Endothelial cell of umbilical vein (primary cell): ENCODE results near the gene FHIT. TPM values are rescaled to one million over a fixed set of nuclear protein-coding genes. Genes with fewer than 3 reads are reported as not detected.

Experiments
- BruUV-seq: library from RNA; stranded (reverse); fragments of 400-500 nt; replicated peaks from 2 replicates; lab custom pipeline; 2021; lab: Mats Ljungman, UMichigan
- CTCF ChIA-PET: fragments of 300-600, 350-600 bp; sonication (Branson Sonifier 250); formaldehyde crosslinking; loops from one replicate; lab custom pipeline; 2021; ENCODE audit warnings: antibody characterized with exemption, inconsistent platforms; lab: Charles Lee
- POLR2A ChIA-PET: fragments of 300-600, 350-600 bp; sonication (Branson Sonifier 250); formaldehyde crosslinking; loops from one replicate; lab custom pipeline; 2021; ENCODE audit warnings: antibody characterized with exemption, inconsistent platforms; lab: Charles Lee
- DNase-seq: peaks from one replicate; pipeline ENCODE4 v3.0.0-alpha.2; 2011; ENCODE audit warnings: low read depth, low spot score
- FAIRE-seq: peaks from 2 replicates; lab custom pipeline; 2011; peaks lifted over from hg19 to GRCh38; lab: Jason Lieb, UNC
- H2AFZ ChIP-seq: 2 replicates; pipeline ENCODE4 v1.6.0; 2012; ENCODE audit warnings: low read depth, low read length, control low read depth, inconsistent platforms
- H3K27ac ChIP-seq: 2 replicates; pipeline ENCODE4 v1.5.1; 2011; ENCODE audit warnings: low read depth, mild to moderate bottlenecking, control low read depth, low read length, moderate library complexity; ENCODE audit not compliant: insufficient read depth
- H3K27me3 ChIP-seq, 2 experiments: 2 replicates each; pipeline versions ENCODE4 v1.6.0 to v1.6.1; 2011; ENCODE audit warnings: low read length in 2 of 2, mixed read lengths in 1 of 2; ENCODE audit not compliant: control insufficient read depth in 2 of 2, insufficient read depth in 2 of 2
- H3K36me3 ChIP-seq, 2 experiments: 2 replicates in 1 of 2; 3 replicates in 1 of 2; pipeline ENCODE4 v1.5.1; 2011; ENCODE audit warnings: low read length in 2 of 2, mild to moderate bottlenecking in 1 of 2, moderate library complexity in 1 of 2; ENCODE audit not compliant: control insufficient read depth in 2 of 2, insufficient read depth in 2 of 2; ENCODE audit errors: extremely low read depth in 1 of 2
- H3K4me1 ChIP-seq: 3 replicates; pipeline ENCODE4 v1.5.1; 2011; ENCODE audit warnings: mild to moderate bottlenecking, low read length; ENCODE audit not compliant: control insufficient read depth, insufficient read depth; ENCODE audit errors: extremely low read depth
- H3K4me2 ChIP-seq: 2 replicates; pipeline ENCODE4 v1.6.1; 2011; ENCODE audit warnings: low read length, control low read depth, mixed read lengths; ENCODE audit not compliant: insufficient read depth
- H3K4me3 ChIP-seq, 3 experiments: fragments of 200-600 bp in 1 of 3; sonication (generic), shearing (Covaris generic) in 1 of 3; replicated peaks in 1 of 3; 2 replicates each; pipeline ENCODE4 v1.5.1; 2011 to 2016; ENCODE audit warnings: control low read depth in 3 of 3, low read length in 3 of 3, mild to moderate bottlenecking in 2 of 3, inconsistent platforms in 1 of 3, low read depth in 1 of 3, moderate library complexity in 1 of 3; ENCODE audit not compliant: insufficient read depth in 1 of 3
- H3K79me2 ChIP-seq: 2 replicates; pipeline ENCODE4 v1.6.0; 2012; ENCODE audit warnings: low read length, inconsistent platforms; ENCODE audit not compliant: control insufficient read depth, insufficient read depth
- H3K9ac ChIP-seq: replicated peaks from 2 replicates; pipeline ENCODE3; 2011; ENCODE audit warnings: low read length, control low read depth; ENCODE audit not compliant: insufficient read depth; ENCODE audit errors: extremely low read depth
- H3K9me1 ChIP-seq: replicated peaks from 3 replicates; pipeline ENCODE4 v1.6.0; 2011; ENCODE audit warnings: mild to moderate bottlenecking, low read length; ENCODE audit not compliant: control insufficient read depth, insufficient read depth; ENCODE audit errors: extremely low read depth
- H3K9me3 ChIP-seq: replicated peaks from 2 replicates; pipeline ENCODE4 v1.5.1; 2012; ENCODE audit warnings: low read length, inconsistent platforms; ENCODE audit not compliant: control insufficient read depth, insufficient read depth
- H4K20me1 ChIP-seq: replicated peaks from 2 replicates; pipeline ENCODE3; 2011; ENCODE audit warnings: mild to moderate bottlenecking, low read length; ENCODE audit not compliant: control insufficient read depth, insufficient read depth; ENCODE audit errors: extremely low read depth
- CTCF ChIP-seq, 2 donors: IDR thresholded peaks; 1 replicate in 1 of 2; 2 replicates in 1 of 2; pipeline ENCODE4 v1.5.1; 2011; ENCODE audit warnings: low read length in 2 of 2, mild to moderate bottlenecking in 2 of 2, moderate library complexity in 2 of 2, control low read depth in 1 of 2, inconsistent platforms in 1 of 2, low read depth in 1 of 2; ENCODE audit not compliant: insufficient read depth in 1 of 2; ENCODE audit errors: extremely low read depth in 1 of 2
- EZH2 ChIP-seq: IDR thresholded peaks from 2 replicates; pipeline ENCODE4 v1.6.1; 2012; ENCODE audit warnings: borderline replicate concordance, low read depth, mild to moderate bottlenecking, moderate library complexity, low read length, inconsistent platforms; ENCODE audit not compliant: severe bottlenecking
- FOS ChIP-seq: IDR thresholded peaks from 2 replicates; pipeline ENCODE4 v1.6.1; 2011; ENCODE audit warnings: mild to moderate bottlenecking, low read length, moderate library complexity, borderline replicate concordance; ENCODE audit not compliant: insufficient read depth
- GATA2 ChIP-seq: IDR thresholded peaks from 2 replicates; pipeline ENCODE4 v1.7.0; 2011; ENCODE audit warnings: low read depth, mild to moderate bottlenecking, moderate library complexity, mixed read lengths, low read length; ENCODE audit not compliant: insufficient read length, insufficient read depth
- JUN ChIP-seq: IDR thresholded peaks from 2 replicates; pipeline ENCODE4 v1.6.1; 2011; ENCODE audit warnings: borderline replicate concordance, low read depth; ENCODE audit not compliant: insufficient read length, insufficient read depth
- MYC ChIP-seq: IDR thresholded peaks from one replicate; pipeline ENCODE4 v1.6.1; 2011; ENCODE audit warnings: mild to moderate bottlenecking, low read depth, low read length
- POLR2A ChIP-seq: IDR thresholded peaks from 2 replicates; pipeline ENCODE4 v1.6.1; 2012; ENCODE audit warnings: low read depth, mild to moderate bottlenecking, control low read depth, low read length
- POLR2AphosphoS5 ChIP-seq: IDR thresholded peaks from 2 replicates; pipeline ENCODE4 v1.6.1; 2012; ENCODE audit warnings: low read depth, mild to moderate bottlenecking, control low read depth, low read length, moderate library complexity; ENCODE audit not compliant: insufficient read depth
- dilution Hi-C: fragments of 300-500 bp; cut with MboI; formaldehyde crosslinking; loops from one replicate; pipeline ENCODE4 v1.15.0; 2019; ENCODE audit warnings: low sequenced_read_pairs; ENCODE audit not compliant: extremely low pct_ligation_motif_present
- intact Hi-C: fragments of 100-400 bp; cut with micrococcal nuclease; formaldehyde crosslinking; loops from one replicate; pipeline ENCODE4 v1.10.0; 2022
- polyA plus RNA-seq, 4 experiments: library from polyadenylated mRNA; depleted of rRNA in 3 of 4; stranded (reverse) in 3 of 4; unstranded in 1 of 4; fragments of >200 nt; gene quantifications; 2 replicates each; pipeline versions ENCODE4 v1.2.1 to v1.2.3, GENCODE V29; 2011 to 2012; ENCODE audit warnings: missing spikeins in 1 of 4
- total RNA-seq: library from RNA; stranded (reverse); gene quantifications from 2 replicates; pipeline ENCODE4 v1.2.3, GENCODE V29; 2021
- TF ChIP-seq, protein P1 (sequence below): IDR thresholded peaks from 2 replicates; pipeline ENCODE4 v1.6.1; 2011; ENCODE audit not compliant: insufficient read depth, insufficient read length

Gene FHIT
- total and polyA plus RNA-seq, 2 donors (not counting 3 experiments of a cell fraction or from before 2014, with no cell fraction given), result 0.47 to 2.2 TPM

GRCh38 chr3:60698117-60698516 lies 553.1 kb downstream of the FHIT start:
- DNase-seq, result no peak
- Histone ChIP-seq H3K27me3 (no peaks in the 10 kb centered on the region), H3K9me3 (no peaks in the 10 kb centered on the region), H4K20me1 (no peaks in the 10 kb centered on the region), H3K4me2 (no peak overlapping the region), H3K27ac (no peak overlapping the region), H2AFZ (no peak overlapping the region), H3K4me3 (no peak overlapping the region), H3K9ac (no peak overlapping the region), H3K9me1 (no peaks in the 10 kb centered on the region), H3K79me2 (no peaks in the 10 kb centered on the region), H3K4me1 (no peaks in the 10 kb centered on the region), H3K36me3 (no peaks in the 10 kb centered on the region)
- intact Hi-C loops, result no loop called here
- ChIA-PET POLR2A (no interaction called here), CTCF (no interaction called here)
- dilution Hi-C loops, result no loop called here
- TF ChIP-seq CTCF (IDR thresholded peaks at IDR 0.05; ENCODE audit: extremely low read depth in 1 of 2, insufficient read depth in 1 of 2, low read depth in 1 of 2, low read length in 2 of 2) (no peak), JUN (no peak), MYC (no peak), FOS (no peak), POLR2A (no peak), EZH2 (no peak), POLR2AphosphoS5 (no peak), GATA2 (no peak)
- TF ChIP-seq, protein P1, sequence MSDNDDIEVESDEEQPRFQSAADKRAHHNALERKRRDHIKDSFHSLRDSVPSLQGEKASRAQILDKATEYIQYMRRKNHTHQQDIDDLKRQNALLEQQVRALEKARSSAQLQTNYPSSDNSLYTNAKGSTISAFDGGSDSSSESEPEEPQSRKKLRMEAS, result no peak
- FAIRE-seq, result no peak
- BruUV-seq, result no TSS peak
